Hepatocyte (in vitro differentiated cells): ENCODE results near the gene DLEU7. TPM values are rescaled to one million over a fixed set of nuclear protein-coding genes. Genes with fewer than 3 reads are reported as not detected.

Experiments used
- DNase-seq: peaks from one replicate; pipeline ENCODE4 v3.0.0-alpha.2; 2016; ENCODE audit warnings: low spot score
- H2AFZ ChIP-seq: fragments of 200-600 bp; sonication (generic); 2 replicates; pipeline ENCODE4 v1.6.0; 2016; ENCODE audit warnings: antibody characterized with exemption, mild to moderate bottlenecking
- H3K27ac ChIP-seq: fragments of 200-600 bp; sonication (generic); 2 replicates; pipeline ENCODE4 v1.5.1; 2016; ENCODE audit warnings: mild to moderate bottlenecking
- H3K27me3 ChIP-seq: fragments of 200-600 bp; sonication (generic); 2 replicates; pipeline ENCODE4 v1.6.1; 2016
- H3K36me3 ChIP-seq: fragments of 200-600 bp; sonication (generic); replicated peaks from 2 replicates; pipeline ENCODE4 v1.5.1; 2016; ENCODE audit warnings: low read depth; ENCODE audit not compliant: insufficient read depth
- H3K4me1 ChIP-seq: fragments of 200-600 bp; sonication (generic); 2 replicates; pipeline ENCODE4 v1.5.1; 2016; ENCODE audit warnings: mild to moderate bottlenecking, moderate library complexity; ENCODE audit not compliant: insufficient read depth
- H3K4me2 ChIP-seq: fragments of 200-600 bp; sonication (generic); 2 replicates; pipeline ENCODE4 v1.6.0; 2016
- H3K4me3 ChIP-seq: fragments of 200-600 bp; sonication (generic); 2 replicates; pipeline ENCODE4 v1.5.1; 2016; ENCODE audit warnings: mild to moderate bottlenecking
- H3K79me2 ChIP-seq: fragments of 200-600 bp; sonication (generic); 2 replicates; pipeline ENCODE4 v1.6.0; 2017; ENCODE audit warnings: mild to moderate bottlenecking
- H3K9me2 ChIP-seq: fragments of 200-600 bp; sonication (generic); replicated peaks from 2 replicates; pipeline ENCODE4 v1.6.0; 2017; ENCODE audit warnings: mild to moderate bottlenecking; ENCODE audit not compliant: insufficient read depth
- H3K9me3 ChIP-seq: fragments of 200-600 bp; sonication (generic); 2 replicates; pipeline ENCODE4 v1.5.1; 2016; ENCODE audit warnings: low read depth, mild to moderate bottlenecking
- H4K20me1 ChIP-seq: fragments of 200-600 bp; sonication (generic); 2 replicates; pipeline ENCODE4 v1.6.0; 2016; ENCODE audit warnings: mild to moderate bottlenecking; ENCODE audit not compliant: insufficient read depth, poor library complexity, severe bottlenecking
- CTCF ChIP-seq: fragments of 200-600 bp; sonication (generic); IDR thresholded peaks from 2 replicates; pipeline ENCODE4 v1.5.1; 2016; ENCODE audit warnings: antibody characterized with exemption, mild to moderate bottlenecking; ENCODE audit not compliant: poor library complexity
- EZH2 ChIP-seq: fragments of 200-600 bp; sonication (generic); IDR thresholded peaks from 2 replicates; pipeline ENCODE4 v1.6.1; 2016; ENCODE audit warnings: antibody characterized with exemption, mild to moderate bottlenecking, borderline replicate concordance
- EZH2phosphoT487 ChIP-seq: fragments of 200-600 bp; sonication (generic); IDR thresholded peaks from one replicate; pipeline ENCODE4 v1.6.1; 2018; ENCODE audit warnings: antibody characterized with exemption, mild to moderate bottlenecking, low read depth, moderate library complexity; ENCODE audit not compliant: unreplicated experiment, severe bottlenecking
- WGBS: methylation state at CpG from one replicate; pipeline ENCODE4 v1.1.6; 2016; ENCODE audit warnings: low lambda C conversion rate; ENCODE audit errors: missing lambda C conversion rate; 5-methylcytosine and 5-hydroxymethylcytosine counted together
- polyA plus RNA-seq: library from polyadenylated mRNA; unstranded; fragments of >200 nt; fragmentation: Nextera tagmentation; extraction: Ambion mirVana; gene quantifications from 2 replicates; pipeline ENCODE4 v1.2.1, GENCODE V29; 2016
- total RNA-seq: library from RNA; depleted of rRNA; stranded (reverse); fragments of >200 nt; gene quantifications from 2 replicates; pipeline ENCODE4 v1.2.3, GENCODE V29; 2014

The DLEU7 gene
- total and polyA plus RNA-seq, 2 experiments from 2014 or later: not detected

GRCh38 chr13:50871405-50871804 is 27.9 kb upstream of the DLEU7 start:
- no peaks in the 10 kb centered on the region for H3K79me2 ChIP-seq
- no peak for TF ChIP-seq EZH2
- TF ChIP-seq EZH2phosphoT487: no peak
- no peak for TF ChIP-seq CTCF
- no peak for DNase-seq
- H2AFZ ChIP-seq: no peak overlapping the region
- H3K4me2 ChIP-seq: no peak overlapping the region
- H3K9me3 ChIP-seq: no peaks in the 10 kb centered on the region
- no peaks in the 10 kb centered on the region for H4K20me1 ChIP-seq
- WGBS: 88% methylated on average over 1 of the region's 1 CpG
- H3K27me3 ChIP-seq: no peaks in the 10 kb centered on the region
- H3K4me3 ChIP-seq: no peak overlapping the region
- no peaks in the 10 kb centered on the region for H3K36me3 ChIP-seq
- H3K4me1 ChIP-seq: no peaks in the 10 kb centered on the region
- H3K27ac ChIP-seq: no peak overlapping the region
- H3K9me2 ChIP-seq: no peaks in the 10 kb centered on the region

GRCh38 chr13:50867637-50867945 is 24.1 kb upstream of the DLEU7 start:
- H3K4me3 ChIP-seq: no peak overlapping the region
- no peaks in the 10 kb centered on the region for H3K9me2 ChIP-seq
- H3K79me2 ChIP-seq: no peaks in the 10 kb centered on the region
- no peak overlapping the region for H2AFZ ChIP-seq
- no peak overlapping the region for H3K4me2 ChIP-seq
- WGBS: 70% methylated on average over 3 of the region's 3 CpGs
- H4K20me1 ChIP-seq: no peaks in the 10 kb centered on the region
- TF ChIP-seq EZH2 (no peak), EZH2phosphoT487 (no peak), CTCF (no peak)
- no peaks in the 10 kb centered on the region for H3K36me3 ChIP-seq
- H3K9me3 ChIP-seq: no peaks in the 10 kb centered on the region
- no peaks in the 10 kb centered on the region for H3K4me1 ChIP-seq
- DNase-seq: no peak
- no peaks in the 10 kb centered on the region for H3K27me3 ChIP-seq
- H3K27ac ChIP-seq: no peak overlapping the region

- no peaks in the 10 kb centered on the region for H3K9me3 ChIP-seq
- no peaks in the 10 kb centered on the region for H3K79me2 ChIP-seq
- DNase-seq: no peak
- no peaks in the 10 kb centered on the region for H3K9me2 ChIP-seq
- H3K36me3 ChIP-seq: no peaks in the 10 kb centered on the region
- H3K27me3 ChIP-seq: no peaks in the 10 kb centered on the region
- no peak overlapping the region for H2AFZ ChIP-seq
- TF ChIP-seq EZH2phosphoT487 (no peak), CTCF (no peak), EZH2 (no peak)
- no peaks in the 10 kb centered on the region for H4K20me1 ChIP-seq
- no peak overlapping the region for H3K4me2 ChIP-seq
- H3K27ac ChIP-seq: no peak overlapping the region
- H3K4me3 ChIP-seq: no peak overlapping the region
- WGBS: 64% methylated on average over 2 of the region's 2 CpGs
- H3K4me1 ChIP-seq: no peaks in the 10 kb centered on the region
These were observed 23.5 kb upstream of the DLEU7 start for GRCh38 chr13:50866817-50867636.
